Neural progenitor cell (in vitro differentiated cells): ENCODE measurements around the gene RUNX1.
A peak's percentile ranks its signal among the peaks of the same experiment; 100 is the strongest.

Experiments
- CTCF ChIP-seq: fragments of 200-600 bp; sonication (generic); IDR thresholded peaks from 2 replicates; pipeline ENCODE4 v1.5.1; 2017; ENCODE audit warnings: antibody characterized with exemption, mild to moderate bottlenecking
- EZH2 ChIP-seq: fragments of 200-600 bp; sonication (generic); IDR thresholded peaks from 2 replicates; pipeline ENCODE4 v1.6.1; 2017; ENCODE audit warnings: antibody characterized with exemption, mild to moderate bottlenecking, moderate library complexity
- EZH2phosphoT487 ChIP-seq: fragments of 200-600 bp; sonication (generic); IDR thresholded peaks from 2 replicates; pipeline ENCODE4 v1.6.1; 2017; ENCODE audit warnings: antibody characterized with exemption

GRCh38 chr21:34890470-34890723 lies 158.7 kb downstream of the RUNX1 start:
- TF ChIP-seq CTCF = no peak
- TF ChIP-seq EZH2 = no peak
- TF ChIP-seq EZH2phosphoT487 = peak; percentile 86
